K562 (cell line): ENCODE data around the gene PTOV1.

Source experiments
- BCL6 ChIP-seq: fragments of 250-450 bp; sonication (Bioruptor Pico); IDR thresholded peaks from 2 replicates; pipeline ENCODE4 v1.4.0; 2020
- HMG20A ChIP-seq: fragments of 450-650 bp; formaldehyde crosslinking; conservative IDR thresholded peaks from 2 replicates; pipeline ENCODE4 v1.4.0; 2020; ENCODE audit warnings: mild to moderate bottlenecking, mixed read lengths
- IRF2 ChIP-seq: sonication (generic); formaldehyde crosslinking; IDR thresholded peaks from 2 replicates; pipeline ENCODE4 v1.8.1; 2022; ENCODE audit warnings: mild to moderate bottlenecking, missing genetic modification reagents
- JUNB ChIP-seq: fragments of 450-650 bp; formaldehyde crosslinking; conservative IDR thresholded peaks from 2 replicates; pipeline ENCODE4 v1.4.0; 2020; ENCODE audit warnings: mild to moderate bottlenecking
- NFE2 ChIP-seq: IDR thresholded peaks from 2 replicates; pipeline ENCODE4 v1.6.1; 2014; ENCODE audit warnings: antibody characterized with exemption, low read depth
- POLR2A ChIP-seq: fragments of 450-650 bp; conservative IDR thresholded peaks from 2 replicates; pipeline ENCODE4 v1.6.1; 2016
- RFX1 ChIP-seq: fragments of 450-650 bp; IDR thresholded peaks from 2 replicates; pipeline ENCODE4 v1.6.1; 2016; ENCODE audit warnings: mild to moderate bottlenecking, moderate library complexity
- SRSF3 ChIP-seq: fragments of 200-400 bp; formaldehyde crosslinking; IDR thresholded peaks from 2 replicates; pipeline ENCODE4 v1.6.1; 2016; ENCODE audit warnings: mild to moderate bottlenecking, low read length, moderate library complexity; ENCODE audit not compliant: insufficient read depth
- ZNF184 ChIP-seq: sonication (generic); formaldehyde crosslinking; IDR thresholded peaks from 2 replicates; pipeline ENCODE4 v1.5.0; 2020; ENCODE audit warnings: missing genetic modification reagents
- TF ChIP-seq, protein P1 (sequence below): sonication (generic); formaldehyde crosslinking; IDR thresholded peaks from 2 replicates; pipeline ENCODE4 v1.8.1; 2023; ENCODE audit warnings: mild to moderate bottlenecking, missing genetic modification reagents, moderate library complexity
- TF ChIP-seq, protein P2 (sequence below): fragments of 200-400 bp; formaldehyde crosslinking; IDR thresholded peaks from 2 replicates; pipeline ENCODE4 v1.6.1; 2017; ENCODE audit warnings: mild to moderate bottlenecking, low read depth, low read length, moderate library complexity
- TF ChIP-seq, protein P3 (sequence below), 3 experiments: IDR thresholded peaks in 2 of 3; conservative IDR thresholded peaks in 1 of 3; 2 replicates each; pipeline ENCODE4 v1.5.1; 2011 to 2012; ENCODE audit warnings: low read length in 3 of 3, mild to moderate bottlenecking in 3 of 3, control low read depth in 2 of 3, improper control_type of control experiment in 1 of 3, inconsistent platforms in 1 of 3, low read depth in 1 of 3, mixed read lengths in 1 of 3, moderate library complexity in 1 of 3; ENCODE audit not compliant: insufficient read depth in 2 of 3
- TF ChIP-seq, protein P4 (sequence below): fragments of 150-350 bp; conservative IDR thresholded peaks from 2 replicates; pipeline ENCODE4 v1.6.1; 2014; ENCODE audit warnings: low read length
- TF ChIP-seq, protein P5 (sequence below), 2 experiments: IDR thresholded peaks; 2 replicates each; pipeline ENCODE4 v1.6.1; 2011; ENCODE audit warnings: borderline replicate concordance in 1 of 2, control low read depth in 1 of 2, low read depth in 1 of 2, low read length in 1 of 2, mild to moderate bottlenecking in 1 of 2, mixed read lengths in 1 of 2, moderate library complexity in 1 of 2; ENCODE audit not compliant: insufficient read depth in 1 of 2, insufficient read length in 1 of 2, poor library complexity in 1 of 2, severe bottlenecking in 1 of 2; ENCODE audit errors: extremely low read depth in 1 of 2

DNA sequence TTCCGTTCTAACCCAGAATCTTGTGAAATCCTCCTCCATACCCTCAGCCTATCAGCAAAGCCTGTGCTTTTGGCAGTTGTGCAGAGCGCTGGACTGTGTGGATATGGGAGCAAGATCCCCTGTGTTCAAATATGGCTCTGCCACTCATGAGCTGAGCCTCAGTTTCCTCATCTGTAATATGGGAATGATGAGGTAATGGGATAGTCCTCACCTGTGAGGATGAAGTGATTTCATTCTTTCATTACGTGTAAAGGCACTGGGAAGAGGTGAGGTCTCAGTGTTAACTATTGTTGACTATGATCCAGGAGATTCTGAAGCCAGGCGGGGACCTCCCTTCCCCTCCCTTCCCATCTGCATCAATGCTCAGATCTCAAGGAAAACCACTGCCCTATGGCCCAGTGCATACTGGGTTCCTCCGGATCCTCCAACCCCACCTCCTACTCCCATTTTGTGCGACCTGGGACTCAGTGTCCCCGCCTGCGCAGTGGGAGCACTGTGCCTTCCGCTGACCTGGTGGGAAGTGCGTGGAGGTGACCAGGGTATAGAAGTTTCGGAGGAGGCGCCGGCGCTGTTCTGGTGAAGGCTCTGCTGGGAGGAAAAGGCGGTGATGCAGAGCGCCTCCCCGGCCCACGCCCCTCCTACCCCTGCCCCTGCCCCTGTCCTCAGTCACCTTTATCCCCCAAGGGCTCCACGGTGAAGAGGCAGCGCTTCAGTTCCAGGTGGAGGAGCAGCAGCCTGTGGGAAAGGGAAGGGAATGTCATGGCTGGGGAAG, 42.9 kb upstream of the PTOV1 start:
- no peak for TF ChIP-seq IRF2 (CRISPR knock-in tag)
- TF ChIP-seq, protein P1, sequence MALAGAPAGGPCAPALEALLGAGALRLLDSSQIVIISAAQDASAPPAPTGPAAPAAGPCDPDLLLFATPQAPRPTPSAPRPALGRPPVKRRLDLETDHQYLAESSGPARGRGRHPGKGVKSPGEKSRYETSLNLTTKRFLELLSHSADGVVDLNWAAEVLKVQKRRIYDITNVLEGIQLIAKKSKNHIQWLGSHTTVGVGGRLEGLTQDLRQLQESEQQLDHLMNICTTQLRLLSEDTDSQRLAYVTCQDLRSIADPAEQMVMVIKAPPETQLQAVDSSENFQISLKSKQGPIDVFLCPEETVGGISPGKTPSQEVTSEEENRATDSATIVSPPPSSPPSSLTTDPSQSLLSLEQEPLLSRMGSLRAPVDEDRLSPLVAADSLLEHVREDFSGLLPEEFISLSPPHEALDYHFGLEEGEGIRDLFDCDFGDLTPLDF (CRISPR knock-in tag): no peak
- TF ChIP-seq ZNF184: no peak
- TF ChIP-seq, protein P2, sequence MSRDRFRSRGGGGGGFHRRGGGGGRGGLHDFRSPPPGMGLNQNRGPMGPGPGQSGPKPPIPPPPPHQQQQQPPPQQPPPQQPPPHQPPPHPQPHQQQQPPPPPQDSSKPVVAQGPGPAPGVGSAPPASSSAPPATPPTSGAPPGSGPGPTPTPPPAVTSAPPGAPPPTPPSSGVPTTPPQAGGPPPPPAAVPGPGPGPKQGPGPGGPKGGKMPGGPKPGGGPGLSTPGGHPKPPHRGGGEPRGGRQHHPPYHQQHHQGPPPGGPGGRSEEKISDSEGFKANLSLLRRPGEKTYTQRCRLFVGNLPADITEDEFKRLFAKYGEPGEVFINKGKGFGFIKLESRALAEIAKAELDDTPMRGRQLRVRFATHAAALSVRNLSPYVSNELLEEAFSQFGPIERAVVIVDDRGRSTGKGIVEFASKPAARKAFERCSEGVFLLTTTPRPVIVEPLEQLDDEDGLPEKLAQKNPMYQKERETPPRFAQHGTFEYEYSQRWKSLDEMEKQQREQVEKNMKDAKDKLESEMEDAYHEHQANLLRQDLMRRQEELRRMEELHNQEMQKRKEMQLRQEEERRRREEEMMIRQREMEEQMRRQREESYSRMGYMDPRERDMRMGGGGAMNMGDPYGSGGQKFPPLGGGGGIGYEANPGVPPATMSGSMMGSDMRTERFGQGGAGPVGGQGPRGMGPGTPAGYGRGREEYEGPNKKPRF: no peak
- TF ChIP-seq, protein P3, sequence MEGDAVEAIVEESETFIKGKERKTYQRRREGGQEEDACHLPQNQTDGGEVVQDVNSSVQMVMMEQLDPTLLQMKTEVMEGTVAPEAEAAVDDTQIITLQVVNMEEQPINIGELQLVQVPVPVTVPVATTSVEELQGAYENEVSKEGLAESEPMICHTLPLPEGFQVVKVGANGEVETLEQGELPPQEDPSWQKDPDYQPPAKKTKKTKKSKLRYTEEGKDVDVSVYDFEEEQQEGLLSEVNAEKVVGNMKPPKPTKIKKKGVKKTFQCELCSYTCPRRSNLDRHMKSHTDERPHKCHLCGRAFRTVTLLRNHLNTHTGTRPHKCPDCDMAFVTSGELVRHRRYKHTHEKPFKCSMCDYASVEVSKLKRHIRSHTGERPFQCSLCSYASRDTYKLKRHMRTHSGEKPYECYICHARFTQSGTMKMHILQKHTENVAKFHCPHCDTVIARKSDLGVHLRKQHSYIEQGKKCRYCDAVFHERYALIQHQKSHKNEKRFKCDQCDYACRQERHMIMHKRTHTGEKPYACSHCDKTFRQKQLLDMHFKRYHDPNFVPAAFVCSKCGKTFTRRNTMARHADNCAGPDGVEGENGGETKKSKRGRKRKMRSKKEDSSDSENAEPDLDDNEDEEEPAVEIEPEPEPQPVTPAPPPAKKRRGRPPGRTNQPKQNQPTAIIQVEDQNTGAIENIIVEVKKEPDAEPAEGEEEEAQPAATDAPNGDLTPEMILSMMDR (IDR thresholded peaks at IDR 0.05 in 2 of 3, conservative IDR thresholded peaks at IDR 0.05 in 1 of 3; ENCODE audit: insufficient read depth in 2 of 3, low read depth in 1 of 3, low read length in 3 of 3): no peak
- TF ChIP-seq, protein P4, sequence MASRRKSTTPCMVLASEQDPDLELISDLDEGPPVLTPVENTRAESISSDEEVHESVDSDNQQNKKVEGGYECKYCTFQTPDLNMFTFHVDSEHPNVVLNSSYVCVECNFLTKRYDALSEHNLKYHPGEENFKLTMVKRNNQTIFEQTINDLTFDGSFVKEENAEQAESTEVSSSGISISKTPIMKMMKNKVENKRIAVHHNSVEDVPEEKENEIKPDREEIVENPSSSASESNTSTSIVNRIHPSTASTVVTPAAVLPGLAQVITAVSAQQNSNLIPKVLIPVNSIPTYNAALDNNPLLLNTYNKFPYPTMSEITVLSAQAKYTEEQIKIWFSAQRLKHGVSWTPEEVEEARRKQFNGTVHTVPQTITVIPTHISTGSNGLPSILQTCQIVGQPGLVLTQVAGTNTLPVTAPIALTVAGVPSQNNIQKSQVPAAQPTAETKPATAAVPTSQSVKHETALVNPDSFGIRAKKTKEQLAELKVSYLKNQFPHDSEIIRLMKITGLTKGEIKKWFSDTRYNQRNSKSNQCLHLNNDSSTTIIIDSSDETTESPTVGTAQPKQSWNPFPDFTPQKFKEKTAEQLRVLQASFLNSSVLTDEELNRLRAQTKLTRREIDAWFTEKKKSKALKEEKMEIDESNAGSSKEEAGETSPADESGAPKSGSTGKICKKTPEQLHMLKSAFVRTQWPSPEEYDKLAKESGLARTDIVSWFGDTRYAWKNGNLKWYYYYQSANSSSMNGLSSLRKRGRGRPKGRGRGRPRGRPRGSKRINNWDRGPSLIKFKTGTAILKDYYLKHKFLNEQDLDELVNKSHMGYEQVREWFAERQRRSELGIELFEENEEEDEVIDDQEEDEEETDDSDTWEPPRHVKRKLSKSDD: no peak
- no peak for TF ChIP-seq BCL6
- TF ChIP-seq POLR2A: no peak; the same call in 1 of the 2 replicates
- TF ChIP-seq RFX1: no peak
- no peak for TF ChIP-seq SRSF3
- no peak for TF ChIP-seq HMG20A (CRISPR knock-in tag)
- TF ChIP-seq NFE2: no peak
- TF ChIP-seq JUNB (CRISPR knock-in tag): no peak
- TF ChIP-seq, protein P5, sequence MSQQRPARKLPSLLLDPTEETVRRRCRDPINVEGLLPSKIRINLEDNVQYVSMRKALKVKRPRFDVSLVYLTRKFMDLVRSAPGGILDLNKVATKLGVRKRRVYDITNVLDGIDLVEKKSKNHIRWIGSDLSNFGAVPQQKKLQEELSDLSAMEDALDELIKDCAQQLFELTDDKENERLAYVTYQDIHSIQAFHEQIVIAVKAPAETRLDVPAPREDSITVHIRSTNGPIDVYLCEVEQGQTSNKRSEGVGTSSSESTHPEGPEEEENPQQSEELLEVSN (IDR thresholded peaks at IDR 0.05; ENCODE audit: borderline replicate concordance in 1 of 2, extremely low read depth in 1 of 2, insufficient read depth in 1 of 2, insufficient read length in 1 of 2, low read depth in 1 of 2, low read length in 1 of 2, poor library complexity in 1 of 2, severe bottlenecking in 1 of 2): no peak
